VCaP (cell line): ENCODE results near the gene HOXA5.

Experiments used
- H3K27ac ChIP-seq: fragments of 450-650 bp; 2 replicates; pipeline ENCODE4 v1.5.1; 2017
- CTCF ChIP-seq: fragments of 450-650 bp; conservative IDR thresholded peaks from 2 replicates; pipeline ENCODE4 v1.5.1; 2017; ENCODE audit warnings: mild to moderate bottlenecking, moderate library complexity

HOXA5 gene

DNA sequence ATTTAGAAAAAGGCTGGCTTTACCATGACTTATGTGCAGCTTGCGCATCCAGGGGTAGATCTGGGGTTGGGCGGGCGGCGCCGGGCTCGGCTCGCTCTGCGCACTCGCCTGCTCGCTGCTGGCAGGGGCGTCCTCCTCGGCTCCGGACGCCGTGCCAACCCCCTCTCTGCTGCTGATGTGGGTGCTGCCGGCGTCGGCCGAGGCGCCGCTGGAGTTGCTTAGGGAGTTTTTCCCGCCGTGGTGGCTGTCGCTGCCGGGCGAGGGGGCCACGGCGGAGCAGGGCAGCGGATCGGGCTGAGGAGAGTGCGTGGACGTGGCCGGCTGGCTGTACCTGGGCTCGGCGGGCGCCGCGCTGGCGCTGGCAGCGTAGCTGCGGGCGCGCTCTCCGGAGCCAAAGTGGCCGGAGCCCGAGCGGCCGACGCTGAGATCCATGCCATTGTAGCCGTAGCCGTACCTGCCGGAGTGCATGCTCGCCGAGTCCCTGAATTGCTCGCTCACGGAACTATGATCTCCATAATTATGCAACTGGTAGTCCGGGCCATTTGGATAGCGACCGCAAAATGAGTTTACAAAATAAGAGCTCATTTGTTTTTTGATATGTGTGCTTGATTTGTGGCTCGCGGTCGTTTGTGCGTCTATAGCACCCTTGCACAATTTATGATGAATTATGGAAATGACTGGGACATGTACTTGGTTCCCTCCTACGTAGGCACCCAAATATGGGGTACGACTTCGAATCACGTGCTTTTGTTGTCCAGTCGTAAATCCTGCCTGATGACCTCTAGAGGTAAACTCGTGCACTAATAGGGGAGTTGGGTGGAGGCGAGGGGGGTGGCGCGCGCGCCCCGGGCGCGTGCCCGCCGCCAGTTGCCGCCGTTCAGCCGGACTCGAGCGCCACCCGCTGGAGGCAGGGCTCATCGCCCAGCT lies at the start of gene HOXA5:
TSS of gene HOXA5 (minus strand) at position 659 of the 927 bp plus-strand sequence. CDS start at position 585, 74 bp downstream.
- no peak within 1 kb of the TSS for H3K27ac ChIP-seq
- TF ChIP-seq CTCF, result no peak

- H3K27ac ChIP-seq, result peak overlapping the region; percentile 98
- no peak for TF ChIP-seq CTCF
These were observed 49.3 kb upstream of the HOXA5 start for GRCh38 chr7:27192546-27193334.

DNA sequence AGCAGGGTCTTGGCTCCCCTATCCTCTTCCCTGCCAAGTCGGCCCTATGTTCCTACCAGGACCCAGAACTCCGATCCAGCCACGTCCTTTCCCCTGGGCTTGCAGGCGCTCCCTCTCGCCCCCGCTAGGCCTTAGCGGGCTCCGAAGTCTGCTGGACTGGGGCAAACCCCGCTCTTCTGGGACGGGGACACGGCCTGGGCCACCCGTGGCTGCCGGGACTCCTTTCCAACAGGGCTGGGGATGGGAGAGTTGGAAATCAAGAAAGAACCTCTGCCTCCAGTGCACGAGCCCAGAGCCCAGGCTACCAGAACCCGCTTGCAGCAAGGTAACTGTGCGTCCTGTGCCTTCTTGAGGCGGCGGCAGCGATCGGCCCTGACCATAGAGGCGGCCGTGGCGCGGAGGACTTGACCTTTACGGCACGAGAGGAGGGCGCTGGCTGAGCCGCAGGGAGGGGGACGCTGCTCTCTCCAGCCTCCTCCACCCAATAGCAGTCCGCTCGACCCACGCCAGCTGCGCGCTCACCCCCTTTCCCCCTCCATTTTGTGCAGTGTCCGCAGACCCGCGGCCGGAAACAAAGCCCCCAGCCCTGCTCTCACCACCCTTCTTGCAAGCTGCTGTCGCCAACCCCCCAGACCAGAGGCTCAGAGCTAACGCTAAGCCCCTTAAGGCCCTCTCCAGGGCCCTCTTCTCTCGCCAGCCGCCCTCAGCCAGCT lies 48.5 kb upstream of the HOXA5 start:
- peak overlapping the region; percentile 98 for H3K27ac ChIP-seq
- TF ChIP-seq CTCF, result no peak

DNA sequence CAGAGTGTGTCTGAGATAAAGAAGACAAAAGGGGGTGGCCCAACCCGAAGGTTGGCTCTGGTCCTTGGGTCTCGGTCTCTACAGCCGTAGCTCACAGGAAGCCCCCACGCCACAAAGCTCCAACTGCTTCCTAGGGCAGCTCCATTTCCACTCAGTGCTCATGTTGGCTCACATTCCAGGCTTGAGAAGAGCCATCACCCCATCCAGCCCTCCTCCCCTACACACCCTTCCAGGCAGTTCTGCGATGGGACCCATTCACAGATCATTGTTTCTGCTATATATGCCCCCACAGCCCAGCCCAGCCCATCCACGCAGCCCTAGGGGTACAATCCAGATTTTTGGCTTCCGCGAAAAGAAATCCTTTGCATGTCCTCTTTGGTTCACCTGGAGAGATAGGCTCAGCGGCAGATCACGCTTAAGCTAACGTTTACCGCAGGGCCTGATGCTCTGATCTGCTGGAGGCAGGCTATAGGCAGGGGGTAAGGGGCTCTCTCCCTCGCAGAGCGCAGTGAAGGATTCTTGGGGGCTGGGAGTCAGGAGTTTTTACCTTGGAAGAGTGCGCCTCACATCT lies 47.8 kb upstream of the HOXA5 start:
- peak overlapping the region; percentile 98 for H3K27ac ChIP-seq
- TF ChIP-seq CTCF, result no peak

DNA sequence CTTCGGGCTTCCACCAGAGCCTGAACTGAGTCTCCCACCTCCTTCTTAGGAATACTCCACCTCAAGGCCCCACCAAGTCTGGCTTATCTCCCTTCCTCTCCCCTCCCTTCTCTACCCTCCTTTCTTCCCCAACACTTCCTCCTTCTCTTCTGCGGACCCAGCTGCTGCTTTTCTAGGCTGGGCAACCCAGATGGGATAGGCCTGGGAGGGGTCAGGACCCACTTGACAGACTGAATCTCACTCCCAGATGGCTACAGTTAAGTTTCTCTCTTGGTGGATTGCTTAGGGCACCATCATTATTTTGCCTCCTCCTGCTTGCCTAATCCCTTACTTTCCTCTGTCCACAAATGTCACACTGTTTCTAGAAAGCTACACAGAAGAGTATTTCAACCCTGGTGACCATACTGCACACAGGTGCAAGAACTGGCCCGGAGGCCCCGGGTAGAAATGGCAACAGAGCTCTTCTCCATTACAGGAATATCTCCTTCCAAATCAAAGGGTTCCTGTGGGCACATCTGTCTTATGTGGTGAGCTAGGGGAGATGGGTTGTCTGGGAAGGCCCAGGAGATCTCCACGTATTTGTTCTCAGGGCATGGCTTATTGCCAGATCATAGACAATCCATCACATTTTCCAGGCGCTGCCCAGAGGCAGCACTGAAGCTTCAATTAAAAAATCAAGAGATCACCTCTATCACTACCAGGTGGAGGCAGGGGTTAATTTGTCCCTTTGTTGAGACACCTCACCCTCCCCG lies 46.7 kb upstream of the HOXA5 start:
- TF ChIP-seq CTCF, result no peak

GRCh38 chr7:27189295-27189996 lies 46.0 kb upstream of the HOXA5 start:
- H3K27ac ChIP-seq, result peak overlapping the region; percentile 98
- no peak for TF ChIP-seq CTCF

More for the DNA sequence above, 46.7 kb upstream of the HOXA5 start:
- H3K27ac ChIP-seq, result peak overlapping the region; percentile 98
